ENCODE data around the gene MIAT.

MIAT gene

GRCh38 chr22:26614322-26614721, 43.1 kb upstream of the MIAT start:
- Histone ChIP-seq H4K91ac (ENCODE audit: low read depth, low read length, poor library complexity) (no peak overlapping the region), H2BK120ac (ENCODE audit: low read depth, low read length) (no peak overlapping the region), H2AK5ac (ENCODE audit: low read depth, low read length) (no peak overlapping the region), H3K14ac (ENCODE audit: low read length) (no peak overlapping the region), H3K36me3 (replicated peaks in 1 of 2; ENCODE audit: control insufficient read depth in 2 of 2, insufficient read depth in 2 of 2, low read length in 2 of 2) (no peaks in the 10 kb centered on the region), H4K8ac (ENCODE audit: low read depth, low read length) (no peak overlapping the region), H2BK5ac (ENCODE audit: low read length) (no peak overlapping the region), H3K4me2 (ENCODE audit: insufficient read depth, low read length, poor library complexity, severe bottlenecking) (no peak overlapping the region), H3K79me1 (ENCODE audit: low read depth, low read length) (no peaks in the 10 kb centered on the region), H3K9me3 (replicated peaks in 1 of 2; ENCODE audit: control insufficient read depth in 2 of 2, insufficient read depth in 1 of 2, low read depth in 1 of 2, low read length in 2 of 2) (no peaks in the 10 kb centered on the region), H2BK12ac (ENCODE audit: low read length) (no peak overlapping the region), H2AFZ (ENCODE audit: low read length) (peak overlapping the region; percentile 64), H2BK15ac (ENCODE audit: low read length) (no peak overlapping the region), H3K27me3 (ENCODE audit: control insufficient read depth in 3 of 3, insufficient read depth in 3 of 3, low read depth in 1 of 3, low read length in 3 of 3) (peaks cover 0 to 4% (median 0%) of the 10 kb centered on the region in 3 experiments), H3K23ac (ENCODE audit: low read depth, low read length, poor library complexity) (no peak overlapping the region), H3K18ac (ENCODE audit: low read length) (no peak overlapping the region), H3K4ac (ENCODE audit: low read length) (no peak overlapping the region), H3K9ac (ENCODE audit: low read depth, low read length, poor library complexity) (no peak overlapping the region), H3K4me3 (ENCODE audit: low read length in 2 of 2) (no peak overlapping the region), H3K4me1 (ENCODE audit: control insufficient read depth in 2 of 2, insufficient read depth in 1 of 2, low read depth in 1 of 2, low read length in 2 of 2) (peaks cover 20 to 29% of the 10 kb centered on the region in 2 donors), H3K27ac (replicated peaks; ENCODE audit: low read length) (no peak overlapping the region)
- no CpG with 5 or more reads among the region's 14 CpGs for WGBS, 2 donors (ENCODE audit: extremely low coverage in 2 of 2, insufficient read length in 2 of 2, insufficient replicate concordance in 1 of 2)
- DNase-seq (ENCODE audit: low spot score), result no peak

DNA sequence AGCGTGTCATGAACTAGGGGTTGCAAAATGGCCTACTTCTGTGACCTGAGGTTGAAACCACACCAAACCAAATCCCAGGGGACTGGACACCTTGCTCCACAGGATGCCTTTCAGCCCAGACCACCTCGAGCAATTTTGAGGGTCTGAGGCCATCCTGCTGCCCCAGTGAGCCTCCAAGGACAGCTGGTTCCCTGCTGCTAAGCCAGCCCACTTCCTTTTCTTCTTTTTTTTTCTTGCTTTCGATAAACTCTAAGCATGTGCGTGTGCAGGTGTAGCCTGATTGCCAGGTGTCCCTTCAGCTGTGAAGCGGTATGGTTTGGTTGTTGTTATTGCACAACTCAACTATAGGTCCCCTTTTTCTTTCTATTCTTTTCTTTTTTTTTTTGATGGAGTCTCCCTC, 42.2 kb upstream of the MIAT start:
- no peak overlapping the region for H3K4me3 ChIP-seq (ENCODE audit: low read length in 2 of 2)
- H3K4me1 ChIP-seq (ENCODE audit: control insufficient read depth in 2 of 2, insufficient read depth in 1 of 2, low read depth in 1 of 2, low read length in 2 of 2), result peaks cover 20 to 29% of the 10 kb centered on the region in 2 donors
- H3K9me3 ChIP-seq (replicated peaks in 1 of 2; ENCODE audit: control insufficient read depth in 2 of 2, insufficient read depth in 1 of 2, low read depth in 1 of 2, low read length in 2 of 2), result no peaks in the 10 kb centered on the region
- no peak overlapping the region for H2BK15ac ChIP-seq (ENCODE audit: low read length)
- no peak overlapping the region for H2BK120ac ChIP-seq (ENCODE audit: low read depth, low read length)
- no peaks in the 10 kb centered on the region for H3K79me1 ChIP-seq (ENCODE audit: low read depth, low read length)
- H2BK5ac ChIP-seq (ENCODE audit: low read length), result no peak overlapping the region
- H3K23ac ChIP-seq (ENCODE audit: low read depth, low read length, poor library complexity), result no peak overlapping the region
- no CpG with 5 or more reads among the region's 5 CpGs for WGBS, 2 donors (ENCODE audit: extremely low coverage in 2 of 2, insufficient read length in 2 of 2, insufficient replicate concordance in 1 of 2)
- no peak overlapping the region for H2BK12ac ChIP-seq (ENCODE audit: low read length)
- no peaks in the 10 kb centered on the region for H3K36me3 ChIP-seq (replicated peaks in 1 of 2; ENCODE audit: control insufficient read depth in 2 of 2, insufficient read depth in 2 of 2, low read length in 2 of 2)
- H3K27me3 ChIP-seq (ENCODE audit: control insufficient read depth in 3 of 3, insufficient read depth in 3 of 3, low read depth in 1 of 3, low read length in 3 of 3), result peaks cover 0 to 4% (median 0%) of the 10 kb centered on the region in 3 experiments
- H3K14ac ChIP-seq (ENCODE audit: low read length), result no peak overlapping the region
- no peak overlapping the region for H3K9ac ChIP-seq (ENCODE audit: low read depth, low read length, poor library complexity)
- no peak overlapping the region for H2AK5ac ChIP-seq (ENCODE audit: low read depth, low read length)
- no peak overlapping the region for H3K18ac ChIP-seq (ENCODE audit: low read length)
- H4K91ac ChIP-seq (ENCODE audit: low read depth, low read length, poor library complexity), result no peak overlapping the region
- no peak overlapping the region for H4K8ac ChIP-seq (ENCODE audit: low read depth, low read length)
- no peak overlapping the region for H3K27ac ChIP-seq (replicated peaks; ENCODE audit: low read length)
- no peak overlapping the region for H3K4me2 ChIP-seq (ENCODE audit: insufficient read depth, low read length, poor library complexity, severe bottlenecking)
- no peak for DNase-seq (ENCODE audit: low spot score)
- no peak overlapping the region for H3K4ac ChIP-seq (ENCODE audit: low read length)
- H2AFZ ChIP-seq (ENCODE audit: low read length), result no peak overlapping the region

DNA sequence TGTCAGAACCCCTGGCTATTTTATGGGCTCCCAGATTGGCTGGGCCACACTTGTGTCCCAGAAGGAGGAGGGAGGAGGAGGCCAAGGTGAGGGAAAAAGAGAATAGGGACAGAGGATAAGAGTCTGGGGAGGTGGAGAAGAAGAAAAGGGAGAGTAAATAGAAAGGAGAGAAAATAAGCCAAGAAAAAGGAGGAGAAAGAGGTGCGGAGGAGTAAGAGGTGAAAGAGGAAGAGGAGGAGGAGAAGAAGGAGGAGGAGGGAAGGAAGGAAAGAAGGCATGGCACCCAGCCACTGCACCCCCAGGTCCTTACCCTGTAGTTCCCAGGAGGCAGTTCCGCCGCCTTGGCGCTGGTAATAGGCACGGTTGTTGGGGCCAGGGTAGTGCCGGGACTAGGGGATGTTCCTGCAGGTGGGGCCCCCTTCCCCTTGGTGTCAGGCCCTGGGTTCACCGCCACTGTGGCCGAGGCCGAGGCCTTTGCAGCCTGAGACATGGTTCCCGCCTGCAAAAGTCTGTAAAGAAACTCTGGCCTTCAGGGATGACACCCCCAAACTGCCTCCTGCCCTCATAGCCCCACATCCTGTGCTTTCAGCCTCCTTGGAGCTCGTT, 41.5 kb upstream of the MIAT start:
- Histone ChIP-seq H2BK15ac (ENCODE audit: low read length) (peak overlapping the region; percentile 54), H3K9me3 (replicated peaks in 1 of 2; ENCODE audit: control insufficient read depth in 2 of 2, insufficient read depth in 1 of 2, low read depth in 1 of 2, low read length in 2 of 2) (no peaks in the 10 kb centered on the region), H3K27ac (replicated peaks; ENCODE audit: low read length) (no peak overlapping the region), H3K9ac (ENCODE audit: low read depth, low read length, poor library complexity) (no peak overlapping the region), H2AFZ (ENCODE audit: low read length) (peak overlapping the region; percentile 30), H3K36me3 (replicated peaks in 1 of 2; ENCODE audit: control insufficient read depth in 2 of 2, insufficient read depth in 2 of 2, low read length in 2 of 2) (no peaks in the 10 kb centered on the region), H3K4me1 (ENCODE audit: control insufficient read depth in 2 of 2, insufficient read depth in 1 of 2, low read depth in 1 of 2, low read length in 2 of 2) (peaks cover 20 to 29% of the 10 kb centered on the region in 2 donors), H2BK5ac (ENCODE audit: low read length) (peak overlapping the region; percentile 70), H3K79me1 (ENCODE audit: low read depth, low read length) (no peaks in the 10 kb centered on the region), H3K18ac (ENCODE audit: low read length) (peak overlapping the region; percentile 58), H4K91ac (ENCODE audit: low read depth, low read length, poor library complexity) (no peak overlapping the region), H2BK12ac (ENCODE audit: low read length) (no peak overlapping the region), H2BK120ac (ENCODE audit: low read depth, low read length) (no peak overlapping the region), H4K8ac (ENCODE audit: low read depth, low read length) (no peak overlapping the region), H3K14ac (ENCODE audit: low read length) (no peak overlapping the region), H3K4me2 (ENCODE audit: insufficient read depth, low read length, poor library complexity, severe bottlenecking) (no peak overlapping the region), H3K23ac (ENCODE audit: low read depth, low read length, poor library complexity) (no peak overlapping the region), H3K4me3 (ENCODE audit: low read length in 2 of 2) (no peak overlapping the region), H3K4ac (ENCODE audit: low read length) (no peak overlapping the region), H2AK5ac (ENCODE audit: low read depth, low read length) (peak overlapping the region; percentile 79), H3K27me3 (ENCODE audit: control insufficient read depth in 3 of 3, insufficient read depth in 3 of 3, low read depth in 1 of 3, low read length in 3 of 3) (peaks cover 0 to 4% (median 0%) of the 10 kb centered on the region in 3 experiments)
- WGBS, 2 donors (ENCODE audit: extremely low coverage in 2 of 2, insufficient read length in 2 of 2, insufficient replicate concordance in 1 of 2), result 94 to 100% methylated on average over 1 of the region's 11 CpGs
- no peak for DNase-seq (ENCODE audit: low spot score)

- no peak overlapping the region for H2BK120ac ChIP-seq (ENCODE audit: low read depth, low read length)
- peak overlapping the region; percentile 70 for H2BK5ac ChIP-seq (ENCODE audit: low read length)
- no peaks in the 10 kb centered on the region for H3K9me3 ChIP-seq (replicated peaks in 1 of 2; ENCODE audit: control insufficient read depth in 2 of 2, insufficient read depth in 1 of 2, low read depth in 1 of 2, low read length in 2 of 2)
- H3K4me2 ChIP-seq (ENCODE audit: insufficient read depth, low read length, poor library complexity, severe bottlenecking), result no peak overlapping the region
- no peak overlapping the region for H3K23ac ChIP-seq (ENCODE audit: low read depth, low read length, poor library complexity)
- H2AK5ac ChIP-seq (ENCODE audit: low read depth, low read length), result no peak overlapping the region
- H3K4me3 ChIP-seq (ENCODE audit: low read length in 2 of 2), result no peak overlapping the region
- DNase-seq (ENCODE audit: low spot score), result no peak
- no CpG with 5 or more reads among the region's 2 CpGs for WGBS, 2 donors (ENCODE audit: extremely low coverage in 2 of 2, insufficient read length in 2 of 2, insufficient replicate concordance in 1 of 2)
- H4K8ac ChIP-seq (ENCODE audit: low read depth, low read length), result no peak overlapping the region
- peaks cover 0 to 4% (median 0%) of the 10 kb centered on the region in 3 experiments for H3K27me3 ChIP-seq (ENCODE audit: control insufficient read depth in 3 of 3, insufficient read depth in 3 of 3, low read depth in 1 of 3, low read length in 3 of 3)
- no peak overlapping the region for H4K91ac ChIP-seq (ENCODE audit: low read depth, low read length, poor library complexity)
- peaks cover 25 to 34% of the 10 kb centered on the region in 2 donors for H3K4me1 ChIP-seq (ENCODE audit: control insufficient read depth in 2 of 2, insufficient read depth in 1 of 2, low read depth in 1 of 2, low read length in 2 of 2)
- H3K36me3 ChIP-seq (replicated peaks in 1 of 2; ENCODE audit: control insufficient read depth in 2 of 2, insufficient read depth in 2 of 2, low read length in 2 of 2), result no peaks in the 10 kb centered on the region
- no peak overlapping the region for H2BK15ac ChIP-seq (ENCODE audit: low read length)
- H3K9ac ChIP-seq (ENCODE audit: low read depth, low read length, poor library complexity), result no peak overlapping the region
- no peak overlapping the region for H3K27ac ChIP-seq (replicated peaks; ENCODE audit: low read length)
- H2AFZ ChIP-seq (ENCODE audit: low read length), result peak overlapping the region; percentile 30
- no peak overlapping the region for H3K4ac ChIP-seq (ENCODE audit: low read length)
- H2BK12ac ChIP-seq (ENCODE audit: low read length), result no peak overlapping the region
- no peak overlapping the region for H3K18ac ChIP-seq (ENCODE audit: low read length)
- H3K79me1 ChIP-seq (ENCODE audit: low read depth, low read length), result no peaks in the 10 kb centered on the region
- no peak overlapping the region for H3K14ac ChIP-seq (ENCODE audit: low read length)
Measured at GRCh38 chr22:26616650-26617049, 40.7 kb upstream of the MIAT start.

Data from neuronal stem cell (in vitro differentiated cells).